Breast epithelium (tissue), 3 donors: ENCODE measurements around the gene GPHN.
"Not testable (repeated sequence)": the region's sequence is repeated elsewhere in the genome, so short reads cannot be mapped to it uniquely, and the experiment has no call there.

Experiments
- POLR2AphosphoS5 ChIP-seq, 3 donors: sonication (generic); formaldehyde crosslinking; IDR thresholded peaks; one replicate each; pipeline ENCODE4 v1.6.1; 2017; ENCODE audit warnings: antibody characterized with exemption in 3 of 3
- TF ChIP-seq, protein P1 (sequence below), 3 donors: fragments of 450-650 bp; IDR thresholded peaks; one replicate each; pipeline ENCODE4 v1.5.1; 2016 to 2017; ENCODE audit warnings: antibody characterized with exemption in 3 of 3, mild to moderate bottlenecking in 3 of 3, moderate library complexity in 3 of 3

GRCh38 chr14:66545191-66545590 is 37.2 kb downstream of the GPHN start:
- TF ChIP-seq, protein P1, sequence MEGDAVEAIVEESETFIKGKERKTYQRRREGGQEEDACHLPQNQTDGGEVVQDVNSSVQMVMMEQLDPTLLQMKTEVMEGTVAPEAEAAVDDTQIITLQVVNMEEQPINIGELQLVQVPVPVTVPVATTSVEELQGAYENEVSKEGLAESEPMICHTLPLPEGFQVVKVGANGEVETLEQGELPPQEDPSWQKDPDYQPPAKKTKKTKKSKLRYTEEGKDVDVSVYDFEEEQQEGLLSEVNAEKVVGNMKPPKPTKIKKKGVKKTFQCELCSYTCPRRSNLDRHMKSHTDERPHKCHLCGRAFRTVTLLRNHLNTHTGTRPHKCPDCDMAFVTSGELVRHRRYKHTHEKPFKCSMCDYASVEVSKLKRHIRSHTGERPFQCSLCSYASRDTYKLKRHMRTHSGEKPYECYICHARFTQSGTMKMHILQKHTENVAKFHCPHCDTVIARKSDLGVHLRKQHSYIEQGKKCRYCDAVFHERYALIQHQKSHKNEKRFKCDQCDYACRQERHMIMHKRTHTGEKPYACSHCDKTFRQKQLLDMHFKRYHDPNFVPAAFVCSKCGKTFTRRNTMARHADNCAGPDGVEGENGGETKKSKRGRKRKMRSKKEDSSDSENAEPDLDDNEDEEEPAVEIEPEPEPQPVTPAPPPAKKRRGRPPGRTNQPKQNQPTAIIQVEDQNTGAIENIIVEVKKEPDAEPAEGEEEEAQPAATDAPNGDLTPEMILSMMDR (IDR thresholded peaks at IDR 0.05), result not testable (repeated sequence)
- not testable (repeated sequence) for TF ChIP-seq POLR2AphosphoS5 (IDR thresholded peaks at IDR 0.05)
